HepG2 (cell line): ENCODE data around the gene TTLL11.

Source experiments
- ZNF792 ChIP-seq: IDR thresholded peaks from 2 replicates; pipeline ENCODE4 v1.6.1; 2016
- TF ChIP-seq, protein P1 (sequence below): sonication (generic); formaldehyde crosslinking; IDR thresholded peaks from 2 replicates; pipeline ENCODE4 v1.5.0; 2020; ENCODE audit warnings: mild to moderate bottlenecking, missing genetic modification reagents, moderate library complexity

GRCh38 chr9:121943463-121943862 lies 149.6 kb downstream of the TTLL11 start:
- TF ChIP-seq, protein P1, sequence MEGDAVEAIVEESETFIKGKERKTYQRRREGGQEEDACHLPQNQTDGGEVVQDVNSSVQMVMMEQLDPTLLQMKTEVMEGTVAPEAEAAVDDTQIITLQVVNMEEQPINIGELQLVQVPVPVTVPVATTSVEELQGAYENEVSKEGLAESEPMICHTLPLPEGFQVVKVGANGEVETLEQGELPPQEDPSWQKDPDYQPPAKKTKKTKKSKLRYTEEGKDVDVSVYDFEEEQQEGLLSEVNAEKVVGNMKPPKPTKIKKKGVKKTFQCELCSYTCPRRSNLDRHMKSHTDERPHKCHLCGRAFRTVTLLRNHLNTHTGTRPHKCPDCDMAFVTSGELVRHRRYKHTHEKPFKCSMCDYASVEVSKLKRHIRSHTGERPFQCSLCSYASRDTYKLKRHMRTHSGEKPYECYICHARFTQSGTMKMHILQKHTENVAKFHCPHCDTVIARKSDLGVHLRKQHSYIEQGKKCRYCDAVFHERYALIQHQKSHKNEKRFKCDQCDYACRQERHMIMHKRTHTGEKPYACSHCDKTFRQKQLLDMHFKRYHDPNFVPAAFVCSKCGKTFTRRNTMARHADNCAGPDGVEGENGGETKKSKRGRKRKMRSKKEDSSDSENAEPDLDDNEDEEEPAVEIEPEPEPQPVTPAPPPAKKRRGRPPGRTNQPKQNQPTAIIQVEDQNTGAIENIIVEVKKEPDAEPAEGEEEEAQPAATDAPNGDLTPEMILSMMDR (CRISPR knock-in tag), result no peak
- TF ChIP-seq ZNF792 (CRISPR knock-in tag), result no peak
